Umbilical cord (tissue), 2 donors: ENCODE data around the gene TMIGD2. TPM values are rescaled to one million over a fixed set of nuclear protein-coding genes. Genes with fewer than 3 reads are reported as not detected.
"Not testable (repeated sequence)": the region's sequence is repeated elsewhere in the genome, so short reads cannot be mapped to it uniquely, and the experiment has no call there.

Experiments used
- DNase-seq: peaks from one replicate; pipeline ENCODE4 v3.0.0-alpha.2; 2015; ENCODE audit warnings: low spot score
- total RNA-seq: library from RNA; depleted of rRNA; stranded (reverse); fragments of >200 nt; gene quantifications from one replicate; pipeline ENCODE4 v1.2.3, GENCODE V29; 2014; ENCODE audit warnings: low replicate concordance; ENCODE audit not compliant: insufficient read depth

TMIGD2 gene, protein sequence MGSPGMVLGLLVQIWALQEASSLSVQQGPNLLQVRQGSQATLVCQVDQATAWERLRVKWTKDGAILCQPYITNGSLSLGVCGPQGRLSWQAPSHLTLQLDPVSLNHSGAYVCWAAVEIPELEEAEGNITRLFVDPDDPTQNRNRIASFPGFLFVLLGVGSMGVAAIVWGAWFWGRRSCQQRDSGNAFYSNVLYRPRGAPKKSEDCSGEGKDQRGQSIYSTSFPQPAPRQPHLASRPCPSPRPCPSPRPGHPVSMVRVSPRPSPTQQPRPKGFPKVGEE
- total RNA-seq = not detected

DNA sequence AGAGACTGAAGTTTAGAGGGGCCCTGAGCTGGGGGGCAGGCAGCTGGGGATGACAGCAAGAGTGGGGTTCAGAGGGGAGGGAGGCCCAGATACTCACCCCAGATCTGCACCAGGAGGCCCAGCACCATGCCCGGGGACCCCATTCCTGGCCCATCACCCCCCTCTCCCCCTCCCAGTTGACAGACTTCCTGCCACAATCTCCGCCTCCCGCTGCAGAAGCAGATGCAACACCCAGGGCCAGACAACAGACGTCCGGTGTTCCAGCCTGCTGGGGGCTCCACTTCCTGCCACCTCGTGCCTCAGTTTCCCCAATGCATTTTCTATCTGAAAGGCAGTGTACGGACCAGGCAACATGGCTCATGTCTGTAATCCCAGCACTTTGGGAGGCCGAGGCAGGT lies at the start of gene TMIGD2:
TSS of gene TMIGD2 (minus strand) at position 147 of the 398 bp plus-strand sequence. CDS start at position 143, 4 bp downstream.
- peak; percentile 15 for DNase-seq

- no peak for DNase-seq
Measured at GRCh38 chr19:4350726-4351125, 48.5 kb upstream of the TMIGD2 start.

- DNase-seq = no peak
Measured at GRCh38 chr19:4350111-4350510, 47.9 kb upstream of the TMIGD2 start.

DNA sequence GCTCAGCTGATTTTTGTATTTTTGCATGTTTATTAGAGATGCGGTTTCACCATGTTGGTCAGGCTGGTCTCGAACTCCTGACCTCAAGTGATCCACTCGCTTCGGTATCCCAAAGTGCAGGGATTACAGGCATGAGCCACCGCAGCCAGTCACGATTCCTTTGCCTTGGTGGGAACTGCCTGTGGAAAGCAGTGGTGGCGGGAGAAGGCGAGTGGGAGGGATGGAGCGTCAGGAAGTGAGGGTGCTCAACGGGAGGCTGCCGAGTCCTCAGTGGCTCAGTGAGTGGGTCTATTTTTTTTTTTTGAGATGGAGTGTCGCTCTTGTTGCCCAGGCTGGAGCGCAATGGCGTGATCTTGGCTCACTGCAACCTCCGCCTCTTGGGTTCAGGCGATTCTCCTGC lies 47.0 kb upstream of the TMIGD2 start:
- not testable (repeated sequence) for DNase-seq

DNA sequence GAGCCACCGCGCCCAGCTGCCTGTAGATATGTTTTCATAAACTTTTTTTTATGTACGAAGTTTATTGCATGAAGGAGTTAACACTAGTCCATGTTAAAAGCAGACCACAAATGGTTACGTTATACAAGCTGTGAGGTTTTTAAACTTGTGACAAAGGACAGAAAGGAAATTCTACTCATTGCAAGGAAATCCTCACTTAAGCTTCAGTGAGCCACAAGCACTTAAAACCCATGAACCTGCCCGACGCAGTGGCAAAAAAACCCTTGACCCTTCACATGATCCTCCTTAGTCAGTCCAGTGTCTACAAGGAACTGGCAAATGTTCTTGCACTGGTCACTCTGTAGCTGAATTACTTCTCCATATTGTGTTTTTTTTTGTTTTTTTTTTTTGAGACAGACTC lies 45.3 kb upstream of the TMIGD2 start:
- DNase-seq = no peak

GRCh38 chr19:4346020-4346383 lies 43.8 kb upstream of the TMIGD2 start:
- no peak for DNase-seq

DNA sequence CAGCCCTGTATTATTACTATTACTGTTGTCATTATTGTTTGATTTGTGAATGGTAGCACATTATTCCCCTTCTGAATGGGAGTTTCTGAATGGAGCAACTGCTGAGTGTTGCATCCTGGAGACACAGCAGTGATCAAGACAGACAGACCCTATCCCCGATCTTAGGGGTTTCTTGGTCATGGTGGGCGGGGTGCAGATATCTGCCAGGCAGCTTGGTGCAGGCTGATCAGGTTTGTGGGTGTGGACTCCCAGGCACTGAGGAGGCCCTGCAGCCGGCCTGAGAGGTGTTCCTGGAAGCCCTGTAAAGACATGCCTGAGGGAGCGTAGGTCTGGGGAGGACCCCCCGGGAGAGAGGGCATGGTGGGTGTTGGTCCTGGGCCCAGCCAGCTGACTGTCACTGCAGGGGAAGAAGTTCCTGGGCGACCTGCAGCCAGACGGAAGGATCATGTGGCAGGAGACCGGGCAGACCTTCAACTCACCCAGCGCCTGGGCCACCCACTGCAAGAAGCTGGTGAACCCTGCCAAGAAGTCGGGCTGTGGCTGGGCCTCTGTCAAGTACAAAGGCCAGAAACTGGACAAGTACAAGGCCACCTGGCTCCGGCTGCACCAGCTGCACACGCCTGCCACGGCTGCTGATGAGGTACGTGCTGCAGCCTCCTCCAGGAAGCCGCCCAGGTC lies 43.3 kb upstream of the TMIGD2 start:
- no peak for DNase-seq

- peak; percentile 95 for DNase-seq
Measured at GRCh38 chr19:4343370-4344307, 41.5 kb upstream of the TMIGD2 start, which contains the start of gene MPND. Gene MPND, plus strand, starts transcription at chr19:4343562. Its CDS starts 32 bp downstream, at chr19:4343594.

GRCh38 chr19:4342615-4343369 lies 40.6 kb upstream of the TMIGD2 start:
- peak; percentile 100 for DNase-seq

DNA sequence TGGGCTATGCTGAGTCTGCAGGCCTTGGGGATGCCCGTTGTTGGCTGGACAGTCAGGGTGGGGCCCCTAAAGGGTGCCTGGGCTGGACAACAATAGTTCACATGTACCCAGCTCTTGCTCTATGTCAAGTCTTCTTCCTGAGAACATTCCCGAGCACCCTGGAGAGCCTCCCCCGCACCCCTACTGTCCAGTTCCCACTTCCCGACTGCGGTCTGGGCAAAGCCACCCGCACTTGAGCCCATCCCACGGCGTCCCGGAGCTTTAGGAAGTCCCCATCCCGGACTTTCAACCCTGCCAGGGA lies 40.1 kb upstream of the TMIGD2 start:
- no peak for DNase-seq

GRCh38 chr19:4338441-4339355 lies 36.5 kb upstream of the TMIGD2 start, which contains the start of gene STAP2:
Gene STAP2, minus strand, starts transcription at chr19:4338827. Its CDS starts 74 bp downstream, at chr19:4338753.
- DNase-seq = peak; percentile 50

DNA sequence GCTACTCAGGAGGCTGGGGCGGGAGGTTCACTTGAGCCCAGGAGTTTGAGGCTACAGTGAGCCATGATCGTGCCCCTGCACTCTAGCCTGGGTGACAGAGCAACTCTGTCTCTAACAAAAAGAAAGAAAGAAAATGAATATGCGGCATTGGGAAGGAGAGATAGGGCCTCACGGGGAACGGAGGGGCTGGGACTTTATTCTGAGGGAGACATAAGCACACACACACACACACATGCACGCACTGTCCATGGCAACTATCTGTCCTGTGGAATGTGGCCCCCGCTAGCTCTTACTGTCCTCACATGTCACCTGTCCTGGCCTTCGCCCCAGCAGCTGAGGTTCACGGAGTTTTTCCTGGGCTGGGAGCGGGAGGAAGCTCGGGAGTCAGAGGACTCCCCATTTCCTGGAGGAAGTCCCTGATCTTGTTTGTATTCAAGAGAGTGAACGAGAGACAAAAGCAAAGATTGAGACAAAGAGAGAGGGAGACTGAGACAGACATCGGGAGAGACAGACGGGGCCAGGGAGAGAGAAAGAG lies 35.8 kb upstream of the TMIGD2 start:
- DNase-seq = no peak

DNA sequence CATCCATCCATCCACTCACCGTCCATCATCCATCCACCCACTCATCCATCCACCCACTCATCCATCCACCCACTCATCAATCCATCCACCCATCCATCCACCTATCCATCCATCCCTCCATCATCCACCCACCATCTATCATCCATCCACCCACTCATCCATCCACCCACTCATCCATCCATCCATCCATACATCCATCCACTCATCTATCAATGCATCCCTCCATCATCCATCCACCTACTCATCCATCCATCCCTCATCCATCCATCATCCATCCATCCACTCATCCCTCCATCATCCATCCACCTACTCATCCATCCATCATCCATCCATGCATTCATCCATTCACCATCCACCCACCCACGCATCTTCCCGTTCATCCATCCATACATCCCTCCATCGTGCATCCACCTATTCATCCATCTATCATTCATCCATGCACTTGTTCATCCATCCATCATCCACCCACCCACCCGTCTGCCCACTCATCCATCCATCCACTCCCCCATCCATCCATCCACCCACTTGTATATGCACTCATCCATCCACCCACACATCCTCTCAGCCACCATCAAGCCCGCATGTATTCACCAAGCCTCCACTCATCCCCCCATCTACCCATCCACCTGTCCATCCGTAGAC lies 32.9 kb upstream of the TMIGD2 start:
- no peak for DNase-seq

GRCh38 chr19:4329858-4330257 lies 27.7 kb upstream of the TMIGD2 start:
- DNase-seq = no peak

DNA sequence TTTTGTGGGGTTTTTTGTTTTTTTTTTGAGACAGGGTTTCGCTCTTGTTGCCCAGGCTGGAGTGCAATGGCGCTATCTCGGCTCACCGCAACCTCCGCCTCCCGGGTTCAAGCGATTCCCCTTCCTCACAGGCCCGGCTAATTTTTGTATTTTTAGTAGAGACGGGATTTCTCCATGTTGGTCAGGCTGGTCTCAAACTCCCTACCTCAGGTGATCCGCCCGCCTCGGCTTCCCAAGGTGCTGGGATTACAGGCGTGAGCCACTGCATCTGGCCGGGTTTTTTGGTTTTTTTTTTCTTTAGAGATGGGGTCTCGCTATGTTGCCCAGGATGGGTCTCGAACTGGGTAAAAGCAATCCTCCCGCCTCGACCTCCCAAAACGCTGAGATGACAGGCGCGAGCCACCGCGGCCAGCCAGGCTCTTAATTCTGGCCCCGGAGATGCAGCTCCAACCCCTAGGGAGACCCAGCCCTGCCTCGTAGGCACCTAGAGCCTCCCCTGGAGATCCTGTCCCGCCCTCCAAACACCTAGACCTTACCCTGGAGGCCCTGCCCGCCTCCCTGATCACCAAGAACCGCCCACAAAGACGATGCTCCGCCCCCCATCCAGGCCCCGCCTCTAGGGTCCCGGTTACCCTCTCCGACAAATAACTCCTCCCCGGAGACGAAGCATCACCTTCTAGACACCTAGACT lies 26.9 kb upstream of the TMIGD2 start:
- not testable (repeated sequence) for DNase-seq

DNA sequence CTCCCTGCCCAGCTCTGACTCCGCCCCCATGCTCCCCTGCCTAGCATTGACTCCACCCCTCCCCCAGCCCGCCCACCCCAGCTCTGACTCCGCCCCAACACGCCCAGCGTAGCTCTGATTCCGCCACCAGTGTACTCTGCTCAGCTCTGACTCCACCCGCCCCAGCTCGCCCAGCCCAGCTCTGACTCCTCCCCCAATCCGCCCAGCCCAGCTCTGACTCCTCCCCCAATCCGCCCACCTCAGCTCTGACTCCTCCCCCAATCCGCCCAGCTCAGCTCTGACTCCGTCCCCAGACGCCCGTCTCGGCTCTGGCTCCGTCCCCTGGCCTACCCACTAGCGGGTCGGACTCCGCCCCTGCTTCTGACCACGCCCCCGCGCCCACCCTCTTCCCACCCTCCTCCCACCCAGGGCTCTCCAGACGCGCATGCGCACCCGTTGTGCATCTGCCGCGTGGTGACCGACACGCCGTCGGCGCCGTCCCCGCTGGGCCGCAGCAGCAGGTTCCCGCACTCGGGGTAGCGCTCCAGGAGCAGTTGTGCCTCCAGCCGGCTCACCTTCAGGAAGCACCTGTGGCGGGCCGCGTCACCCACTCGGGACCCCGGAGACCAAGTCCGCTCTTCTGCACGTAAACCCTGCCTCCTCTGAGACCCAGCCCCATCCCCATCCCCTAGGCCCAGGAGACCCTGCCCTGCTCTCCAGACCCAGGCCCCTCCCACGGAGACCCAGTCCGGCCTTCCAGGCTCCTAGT lies 26.2 kb upstream of the TMIGD2 start:
- peak; percentile 97 for DNase-seq

- no peak for DNase-seq
Measured at GRCh38 chr19:4327877-4328242, 25.7 kb upstream of the TMIGD2 start.

DNA sequence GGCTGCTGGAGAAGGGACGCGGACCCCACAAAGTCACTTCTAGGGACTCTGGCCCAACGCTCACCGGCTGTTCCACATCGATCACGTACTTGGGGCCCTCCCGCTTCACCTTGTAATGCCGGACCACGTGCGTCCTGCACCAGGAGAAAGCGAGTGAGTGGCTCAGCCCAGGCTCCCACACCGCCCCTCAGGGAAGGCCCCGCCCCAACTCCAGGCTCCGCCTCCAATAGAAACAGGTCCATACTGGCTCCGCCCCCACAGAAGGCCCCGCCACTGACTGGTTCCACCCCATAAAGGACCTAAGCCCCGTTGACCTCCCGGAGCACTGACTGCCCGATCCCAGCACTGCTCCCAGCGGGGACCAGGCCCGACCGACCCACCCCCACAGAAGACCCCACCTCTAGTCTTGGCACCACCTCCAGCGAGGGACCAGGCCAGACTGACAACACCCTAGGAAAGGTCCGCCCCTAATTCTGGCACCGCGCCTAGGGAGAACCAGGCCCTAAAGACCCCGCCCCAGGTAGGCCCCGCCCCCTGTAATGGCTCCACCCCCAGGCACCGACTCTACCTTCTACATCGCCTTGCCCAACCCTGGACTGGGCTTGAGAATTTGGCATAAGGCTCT lies 25.2 kb upstream of the TMIGD2 start:
- peak; percentile 59 for DNase-seq
